ENCODE results near the gene CCNI. TPM values are rescaled to one million over a fixed set of nuclear protein-coding genes. Genes with fewer than 3 reads are reported as not detected.
"Not testable (repeated sequence)": the region's sequence is repeated elsewhere in the genome, so short reads cannot be mapped to it uniquely, and the experiment has no call there.

The CCNI gene
- polyA plus RNA-seq, 1 experiment, result 85.1 TPM

DNA sequence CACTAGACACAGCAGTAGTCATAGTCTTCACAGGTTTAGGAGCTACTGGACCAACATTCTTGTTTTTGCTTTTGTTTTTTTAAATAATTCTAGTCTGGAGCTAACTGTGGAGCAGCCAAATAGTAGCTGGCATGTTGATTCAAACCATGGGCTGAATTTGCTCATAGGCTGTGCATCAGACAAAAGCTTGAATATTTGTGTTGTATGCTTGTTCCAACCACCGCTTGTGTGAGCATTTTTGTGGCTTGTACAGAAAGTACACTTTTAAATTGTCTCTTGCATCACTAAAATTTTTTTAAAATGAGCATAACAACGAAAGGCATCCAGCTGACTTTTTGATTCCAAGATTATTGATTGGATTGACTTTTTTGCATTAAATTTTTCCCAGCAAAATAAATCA is 39.6 kb downstream of the CCNI start:
- H3K4me3 ChIP-seq (ENCODE audit: low read depth, low read length), result no peak overlapping the region
- peak; percentile 89 for DNase-seq (ENCODE audit: low read depth)
- CTCF ChIA-PET, result interaction anchor here (0.8 to 1.2 kb wide), 4 partner anchors 9 to 169 kb away, joined by 3 to 4 read pairs (median 4); no protein-coding TSS in a partner anchor
- no peaks in the 10 kb centered on the region for H3K27me3 ChIP-seq (ENCODE audit: control insufficient read depth, insufficient read depth, low read length)
- peaks cover 16% of the 10 kb centered on the region for H3K36me3 ChIP-seq (ENCODE audit: control insufficient read depth, insufficient read depth, low read length)
- POLR2A ChIA-PET, result interaction anchor here (0.6 to 1.2 kb wide), 5 partner anchors 10 to 431 kb away, joined by 3 to 21 read pairs (median 3); no protein-coding TSS in a partner anchor
- no peak for TF ChIP-seq CTCF (IDR thresholded peaks at IDR 0.05; ENCODE audit: insufficient read depth, low read depth, low read length)

DNA sequence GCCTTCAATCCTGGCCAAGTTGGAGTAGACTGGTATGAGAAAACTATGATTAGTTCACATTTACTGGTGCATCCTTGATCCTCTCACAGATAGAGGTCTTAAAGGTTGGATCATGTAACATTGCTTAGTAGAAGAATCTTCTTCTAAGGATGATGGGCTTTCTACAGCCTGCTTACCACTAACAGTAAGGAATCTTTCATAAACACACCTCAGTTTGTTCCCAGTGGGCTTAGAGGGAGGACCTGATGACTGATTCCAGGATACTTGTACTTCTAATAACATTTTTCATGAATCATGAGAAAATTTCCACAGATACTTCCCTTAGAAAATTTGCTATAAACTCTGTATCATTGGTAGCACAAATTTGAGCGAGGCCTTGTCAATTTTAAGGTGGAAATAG is 40.6 kb downstream of the CCNI start:
- Histone ChIP-seq H3K36me3 (ENCODE audit: control insufficient read depth, insufficient read depth, low read length) (peaks cover 21% of the 10 kb centered on the region), H3K27me3 (ENCODE audit: control insufficient read depth, insufficient read depth, low read length) (no peaks in the 10 kb centered on the region), H3K4me3 (ENCODE audit: low read depth, low read length) (no peak overlapping the region)
- no peak for DNase-seq (ENCODE audit: low read depth)
- POLR2A ChIA-PET, result no interaction called here
- CTCF ChIA-PET, result interaction anchor here (1.2 to 1.8 kb wide), 2 partner anchors 170 to 531 kb away, joined by 3 to 4 read pairs; no protein-coding TSS in a partner anchor
- TF ChIP-seq CTCF (IDR thresholded peaks at IDR 0.05; ENCODE audit: insufficient read depth, low read depth, low read length), result no peak

- H3K27me3 ChIP-seq (ENCODE audit: control insufficient read depth, insufficient read depth, low read length), result no peaks in the 10 kb centered on the region
- H3K36me3 ChIP-seq (ENCODE audit: control insufficient read depth, insufficient read depth, low read length), result peaks cover 29% of the 10 kb centered on the region
- DNase-seq (ENCODE audit: low read depth), result no peak
- H3K4me3 ChIP-seq (ENCODE audit: low read depth, low read length), result no peak overlapping the region
- ChIA-PET CTCF (interaction anchor here (2.3 kb wide), 1 partner anchor 172 kb away, joined by 6 read pairs; no protein-coding TSS in a partner anchor), POLR2A (no interaction called here)
- TF ChIP-seq CTCF (IDR thresholded peaks at IDR 0.05; ENCODE audit: insufficient read depth, low read depth, low read length), result no peak
Observed at GRCh38 chr4:77031544-77031943, 44.2 kb downstream of the CCNI start.

- peaks cover 29% of the 10 kb centered on the region for H3K36me3 ChIP-seq (ENCODE audit: control insufficient read depth, insufficient read depth, low read length)
- H3K4me3 ChIP-seq (ENCODE audit: low read depth, low read length); H3K27me3 ChIP-seq (ENCODE audit: control insufficient read depth, insufficient read depth, low read length); DNase-seq (ENCODE audit: low read depth); CTCF ChIA-PET: not testable (repeated sequence)
- POLR2A ChIA-PET, result interaction anchor here (0.6 kb wide), 1 partner anchor 39 kb away, joined by 4 read pairs; no protein-coding TSS in a partner anchor
Observed at GRCh38 chr4:77029757-77030156, 46.0 kb downstream of the CCNI start.

DNA sequence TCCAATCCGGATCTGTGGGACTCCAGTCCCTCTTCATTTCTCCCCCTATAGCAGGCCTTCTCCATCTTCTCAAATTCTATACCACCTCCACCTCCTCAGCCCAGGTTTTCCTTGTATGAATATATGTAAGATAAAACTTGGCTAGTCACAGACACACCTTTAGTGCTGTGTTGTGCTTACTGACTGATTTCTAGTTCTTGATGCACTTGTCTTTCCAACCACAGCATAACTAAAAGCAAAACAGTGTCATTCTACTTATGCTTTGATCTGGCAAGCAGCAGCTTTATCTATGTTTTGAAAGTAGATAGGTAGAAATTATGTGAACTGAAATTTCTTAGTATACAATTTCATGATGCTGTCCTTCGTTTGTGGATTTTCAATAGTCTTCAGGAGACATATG is 47.5 kb downstream of the CCNI start:
- H3K4me3 ChIP-seq (ENCODE audit: low read depth, low read length), result no peak overlapping the region
- peaks cover 38% of the 10 kb centered on the region for H3K36me3 ChIP-seq (ENCODE audit: control insufficient read depth, insufficient read depth, low read length)
- ChIA-PET POLR2A (no interaction called here), CTCF (interaction anchor here (0.6 kb wide), 1 partner anchor 267 kb away, joined by 3 read pairs; no protein-coding TSS in a partner anchor)
- DNase-seq (ENCODE audit: low read depth), result no peak
- no peak for TF ChIP-seq CTCF (IDR thresholded peaks at IDR 0.05; ENCODE audit: insufficient read depth, low read depth, low read length)
- no peaks in the 10 kb centered on the region for H3K27me3 ChIP-seq (ENCODE audit: control insufficient read depth, insufficient read depth, low read length)

GRCh38 chr4:77026322-77026704 is 49.5 kb downstream of the CCNI start:
- Histone ChIP-seq H3K27me3 (ENCODE audit: control insufficient read depth, insufficient read depth, low read length) (no peaks in the 10 kb centered on the region), H3K36me3 (ENCODE audit: control insufficient read depth, insufficient read depth, low read length) (peaks cover 36% of the 10 kb centered on the region), H3K4me3 (ENCODE audit: low read depth, low read length) (no peak overlapping the region)
- POLR2A ChIA-PET, result no interaction called here
- CTCF ChIA-PET, result no interaction called here
- no peak for TF ChIP-seq CTCF (IDR thresholded peaks at IDR 0.05; ENCODE audit: insufficient read depth, low read depth, low read length)
- DNase-seq (ENCODE audit: low read depth), result no peak
